H1 (cell line): Measurements from ENCODE around the gene ARHGEF28. TPM values are rescaled to one million over a fixed set of nuclear protein-coding genes. Genes with fewer than 3 reads are reported as not detected.

Source experiments
- CBX5 ChIP-seq: fragments of 300-800, 300-1000 bp; sonication (generic); IDR thresholded peaks from 2 replicates; pipeline ENCODE4 v1.7.1; 2016; ENCODE audit warnings: antibody characterized with exemption, low read length, low read depth
- GABPA ChIP-seq: IDR thresholded peaks from 2 replicates; pipeline ENCODE4 v1.6.1; 2011; ENCODE audit warnings: mild to moderate bottlenecking, low read length, moderate library complexity, borderline replicate concordance; ENCODE audit not compliant: insufficient read depth
- HDAC2 ChIP-seq, 2 experiments: fragments of 300-600 bp in 1 of 2; sonication (generic) in 1 of 2; IDR thresholded peaks; 2 replicates each; pipeline ENCODE4 v1.6.1; 2011 to 2012; ENCODE audit warnings: low read depth in 2 of 2, low read length in 2 of 2, mild to moderate bottlenecking in 2 of 2, moderate library complexity in 2 of 2, borderline replicate concordance in 1 of 2, inconsistent platforms in 1 of 2
- RAD21 ChIP-seq, 2 experiments: IDR thresholded peaks in 1 of 2; conservative IDR thresholded peaks in 1 of 2; 2 replicates each; pipeline ENCODE4 v1.6.1; 2011; ENCODE audit warnings: low read depth in 2 of 2, low read length in 2 of 2, improper control_type of control experiment in 1 of 2, inconsistent platforms in 1 of 2, mild to moderate bottlenecking in 1 of 2, moderate library complexity in 1 of 2
- SIN3A ChIP-seq, 2 experiments: IDR thresholded peaks in 1 of 2; conservative IDR thresholded peaks in 1 of 2; 2 replicates each; pipeline ENCODE4 v1.6.1; 2011 to 2012; ENCODE audit warnings: low read length in 2 of 2, improper control_type of control experiment in 1 of 2, low read depth in 1 of 2, mild to moderate bottlenecking in 1 of 2
- SIRT6 ChIP-seq: IDR thresholded peaks from one replicate; pipeline ENCODE4 v1.7.1; 2012; ENCODE audit warnings: low read length, inconsistent platforms
- polyA plus RNA-seq, 7 experiments: library from polyadenylated mRNA; depleted of rRNA in 3 of 7; stranded (reverse) in 5 of 7; unstranded in 2 of 7; fragments of >200 nt in 5 of 7; fragments of 200-250 nt in 2 of 7; gene quantifications; 1 replicate in 5 of 7; 2 replicates in 1 of 7; 4 replicates in 1 of 7; pipeline versions ENCODE4 v1.2.1 to v1.2.3, GENCODE V29; 2011 to 2013; ENCODE audit warnings: missing spikeins in 2 of 7, mixed read lengths in 2 of 7
- total RNA-seq: library from RNA; stranded (reverse); fragmentation: NEBNext Ultra II Directional; extraction: Animal tissue kit (Norgen Biotek cat#: 25700); gene quantifications from 2 replicates; pipeline ENCODE4 v1.2.1, GENCODE V29; 2021
- TF ChIP-seq, protein P1 (sequence below): IDR thresholded peaks from 2 replicates; pipeline ENCODE4 v1.6.1; 2011; ENCODE audit warnings: low read length, improper control_type of control experiment
- TF ChIP-seq, protein P2 (sequence below): IDR thresholded peaks from 2 replicates; pipeline ENCODE4 v1.6.1; 2012; ENCODE audit warnings: inconsistent platforms

ARHGEF28 gene
- total and polyA plus RNA-seq, 2 of the 8 experiments (the other 6 are each of a cell fraction or from before 2014, with no cell fraction given) = 0.33 to 1.0 TPM

GRCh38 chr5:73764586-73764985 is 138.6 kb downstream of the ARHGEF28 start (continued):
- TF ChIP-seq SIN3A (conservative IDR thresholded peaks at IDR 0.05 in 1 of 2, IDR thresholded peaks at IDR 0.05 in 1 of 2; ENCODE audit: low read depth in 1 of 2, low read length in 2 of 2) (no peak), GABPA (no peak), HDAC2 (IDR thresholded peaks at IDR 0.05; ENCODE audit: borderline replicate concordance in 1 of 2, low read depth in 2 of 2, low read length in 2 of 2) (no peak), CBX5 (no peak), RAD21 (IDR thresholded peaks at IDR 0.05 in 1 of 2, conservative IDR thresholded peaks at IDR 0.05 in 1 of 2; ENCODE audit: low read depth in 2 of 2, low read length in 2 of 2) (no peak), SIRT6 (no peak)
- TF ChIP-seq, protein P1, sequence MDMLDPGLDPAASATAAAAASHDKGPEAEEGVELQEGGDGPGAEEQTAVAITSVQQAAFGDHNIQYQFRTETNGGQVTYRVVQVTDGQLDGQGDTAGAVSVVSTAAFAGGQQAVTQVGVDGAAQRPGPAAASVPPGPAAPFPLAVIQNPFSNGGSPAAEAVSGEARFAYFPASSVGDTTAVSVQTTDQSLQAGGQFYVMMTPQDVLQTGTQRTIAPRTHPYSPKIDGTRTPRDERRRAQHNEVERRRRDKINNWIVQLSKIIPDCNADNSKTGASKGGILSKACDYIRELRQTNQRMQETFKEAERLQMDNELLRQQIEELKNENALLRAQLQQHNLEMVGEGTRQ = no peak
- TF ChIP-seq, protein P2, sequence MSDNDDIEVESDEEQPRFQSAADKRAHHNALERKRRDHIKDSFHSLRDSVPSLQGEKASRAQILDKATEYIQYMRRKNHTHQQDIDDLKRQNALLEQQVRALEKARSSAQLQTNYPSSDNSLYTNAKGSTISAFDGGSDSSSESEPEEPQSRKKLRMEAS = no peak
